IPS-18a (cell line): ENCODE measurements around the gene PRKAR1B.
"Not testable (repeated sequence)": the region's sequence is repeated elsewhere in the genome, so short reads cannot be mapped to it uniquely, and the experiment has no call there.

Experiments used
- H3K27ac ChIP-seq: one replicate; pipeline ENCODE4 v1.5.1; 2013; ENCODE audit warnings: low read length
- H3K27me3 ChIP-seq: one replicate; pipeline ENCODE4 v1.6.1; 2013; ENCODE audit warnings: mild to moderate bottlenecking, low read length; ENCODE audit not compliant: control insufficient read depth, insufficient read depth
- H3K36me3 ChIP-seq: one replicate; pipeline ENCODE4 v1.6.1; 2013; ENCODE audit warnings: low read depth, low read length; ENCODE audit not compliant: control insufficient read depth
- H3K4me1 ChIP-seq: one replicate; pipeline ENCODE4 v1.6.1; 2013; ENCODE audit warnings: low read depth, low read length; ENCODE audit not compliant: control insufficient read depth
- H3K4me3 ChIP-seq: one replicate; pipeline ENCODE4 v1.5.1; 2013; ENCODE audit warnings: low read length
- H3K9ac ChIP-seq: one replicate; pipeline ENCODE4 v1.6.1; 2013; ENCODE audit warnings: mild to moderate bottlenecking, low read length, moderate library complexity
- H3K9me3 ChIP-seq: one replicate; pipeline ENCODE4 v1.6.1; 2013; ENCODE audit warnings: low read depth, low read length; ENCODE audit not compliant: control insufficient read depth

The PRKAR1B gene

GRCh38 chr7:746155-747061 lies 19.3 kb upstream of the PRKAR1B start:
- no peak overlapping the region for H3K27ac ChIP-seq
- H3K4me3 ChIP-seq, result no peak overlapping the region
- H3K4me1 ChIP-seq, result no peaks in the 10 kb centered on the region
- H3K27me3 ChIP-seq, result no peaks in the 10 kb centered on the region
- H3K9me3 ChIP-seq, result no peaks in the 10 kb centered on the region
- H3K9ac ChIP-seq, result no peak overlapping the region
- peaks cover 12% of the 10 kb centered on the region for H3K36me3 ChIP-seq

- Histone ChIP-seq H3K27me3 (no peaks in the 10 kb centered on the region), H3K9me3 (no peaks in the 10 kb centered on the region), H3K36me3 (peaks cover 8% of the 10 kb centered on the region), H3K27ac (no peak overlapping the region), H3K4me3 (no peak overlapping the region), H3K4me1 (no peaks in the 10 kb centered on the region), H3K9ac (no peak overlapping the region)
These were observed 18.5 kb upstream of the PRKAR1B start for GRCh38 chr7:745431-746154.

GRCh38 chr7:744854-745430 lies 17.9 kb upstream of the PRKAR1B start:
- H3K9ac ChIP-seq, result no peak overlapping the region
- H3K27ac ChIP-seq, result no peak overlapping the region
- no peak overlapping the region for H3K4me3 ChIP-seq
- no peaks in the 10 kb centered on the region for H3K27me3 ChIP-seq
- no peaks in the 10 kb centered on the region for H3K4me1 ChIP-seq
- H3K36me3 ChIP-seq, result peaks cover 13% of the 10 kb centered on the region
- no peaks in the 10 kb centered on the region for H3K9me3 ChIP-seq

GRCh38 chr7:744128-744520 lies 17.0 kb upstream of the PRKAR1B start:
- not testable (repeated sequence) for H3K27me3 ChIP-seq, H3K9ac ChIP-seq, H3K9me3 ChIP-seq, H3K4me3 ChIP-seq, H3K27ac ChIP-seq, H3K4me1 ChIP-seq
- peaks cover 16% of the 10 kb centered on the region for H3K36me3 ChIP-seq

GRCh38 chr7:743341-744127 lies 16.5 kb upstream of the PRKAR1B start:
- H3K4me1 ChIP-seq, H3K4me3 ChIP-seq, H3K27ac ChIP-seq, H3K9me3 ChIP-seq, H3K9ac ChIP-seq, H3K27me3 ChIP-seq: not testable (repeated sequence)
- H3K36me3 ChIP-seq, result peaks cover 16% of the 10 kb centered on the region

GRCh38 chr7:742791-743190 lies 15.7 kb upstream of the PRKAR1B start:
- H3K27me3 ChIP-seq, result no peaks in the 10 kb centered on the region
- no peak overlapping the region for H3K4me3 ChIP-seq
- peaks cover 18% of the 10 kb centered on the region for H3K36me3 ChIP-seq
- H3K4me1 ChIP-seq, result no peaks in the 10 kb centered on the region
- no peak overlapping the region for H3K9ac ChIP-seq
- H3K9me3 ChIP-seq, result no peaks in the 10 kb centered on the region
- no peak overlapping the region for H3K27ac ChIP-seq

GRCh38 chr7:741850-742249 lies 14.8 kb upstream of the PRKAR1B start:
- Histone ChIP-seq H3K4me1 (no peaks in the 10 kb centered on the region), H3K36me3 (peaks cover 20% of the 10 kb centered on the region)

GRCh38 chr7:741191-741671 lies 14.2 kb upstream of the PRKAR1B start:
- Histone ChIP-seq H3K27ac (no peak overlapping the region), H3K4me3 (no peak overlapping the region), H3K9ac (no peak overlapping the region), H3K9me3 (no peaks in the 10 kb centered on the region), H3K27me3 (no peaks in the 10 kb centered on the region), H3K36me3 (peaks cover 20% of the 10 kb centered on the region), H3K4me1 (no peaks in the 10 kb centered on the region)

More at GRCh38 chr7:741850-742249, 14.8 kb upstream of the PRKAR1B start:
- H3K27me3 ChIP-seq, result no peaks in the 10 kb centered on the region
- no peak overlapping the region for H3K9ac ChIP-seq
- no peaks in the 10 kb centered on the region for H3K9me3 ChIP-seq
- H3K4me3 ChIP-seq, result no peak overlapping the region
- no peak overlapping the region for H3K27ac ChIP-seq

- H3K9me3 ChIP-seq, result no peaks in the 10 kb centered on the region
- H3K36me3 ChIP-seq, result peaks cover 16% of the 10 kb centered on the region
- no peaks in the 10 kb centered on the region for H3K4me1 ChIP-seq
- H3K27ac ChIP-seq, result no peak overlapping the region
- H3K27me3 ChIP-seq, result no peaks in the 10 kb centered on the region
- no peak overlapping the region for H3K4me3 ChIP-seq
- no peak overlapping the region for H3K9ac ChIP-seq
These were observed 13.2 kb upstream of the PRKAR1B start for GRCh38 chr7:739983-740942.

GRCh38 chr7:739455-739982 lies 12.4 kb upstream of the PRKAR1B start:
- H3K27ac ChIP-seq, result no peak overlapping the region
- peaks cover 16% of the 10 kb centered on the region for H3K36me3 ChIP-seq
- no peaks in the 10 kb centered on the region for H3K4me1 ChIP-seq
- H3K9me3 ChIP-seq, result no peaks in the 10 kb centered on the region
- H3K4me3 ChIP-seq, result no peak overlapping the region
- H3K27me3 ChIP-seq, result no peaks in the 10 kb centered on the region
- H3K9ac ChIP-seq, result no peak overlapping the region
